IMR-90 (cell line): ENCODE data around the gene SLC25A46. TPM values are rescaled to one million over a fixed set of nuclear protein-coding genes. Genes with fewer than 3 reads are reported as not detected.

Experiments
- ATAC-seq: fragments of 200-7000 bp; cut with Tn5 transposase; 2 replicates; pipeline ENCODE4 v1.9.1; 2020; ENCODE audit warnings: low read depth, mild to moderate bottlenecking, moderate library complexity
- BruUV-seq: library from RNA; stranded (reverse); fragments of 400-500 nt; replicated peaks from 2 replicates; lab custom pipeline; 2021; lab: Mats Ljungman, UMichigan
- CTCF ChIA-PET: fragments of 300-600 bp; formaldehyde crosslinking; extraction: SDS; loops from one replicate; lab custom pipeline; 2021; ENCODE audit warnings: antibody characterized with exemption; lab: Yijun Ruan, JAX
- POLR2A ChIA-PET: fragments of 300-600 bp; sonication (Branson Sonifier 250); formaldehyde crosslinking; loops from one replicate; lab custom pipeline; 2022; ENCODE audit warnings: antibody characterized with exemption; ENCODE audit not compliant: unreplicated experiment; lab: Charles Lee
- DNase-seq: peaks from one replicate; pipeline ENCODE4 v3.0.0; 2013
- H2AFZ ChIP-seq: replicated peaks from 2 replicates; pipeline ENCODE3; 2013; ENCODE audit warnings: low read length, mild to moderate bottlenecking; ENCODE audit not compliant: poor library complexity
- H2AK5ac ChIP-seq: 2 replicates; pipeline ENCODE4 v1.6.1; 2013; ENCODE audit warnings: low read depth, low read length, inconsistent platforms
- H2AK9ac ChIP-seq: replicated peaks from 2 replicates; pipeline ENCODE3; 2013; ENCODE audit warnings: mild to moderate bottlenecking, low read depth, low read length, moderate library complexity; ENCODE audit not compliant: poor library complexity
- H2BK120ac ChIP-seq: 2 replicates; pipeline ENCODE4 v1.6.1; 2013; ENCODE audit warnings: low read depth, low read length, inconsistent platforms
- H2BK15ac ChIP-seq: 3 replicates; pipeline ENCODE4 v1.6.1; 2013; ENCODE audit warnings: low read depth, low read length, inconsistent platforms
- H2BK20ac ChIP-seq: 2 replicates; pipeline ENCODE4 v1.6.1; 2013; ENCODE audit warnings: low read depth, mild to moderate bottlenecking, inconsistent platforms, low read length, moderate library complexity
- H2BK5ac ChIP-seq: 2 replicates; pipeline ENCODE4 v1.6.1; 2013; ENCODE audit warnings: mild to moderate bottlenecking, low read depth, low read length, inconsistent platforms; ENCODE audit not compliant: poor library complexity, severe bottlenecking
- H3K14ac ChIP-seq: replicated peaks from 2 replicates; pipeline ENCODE4 v1.6.1; 2013; ENCODE audit warnings: low read depth, low read length, inconsistent platforms
- H3K18ac ChIP-seq: 2 replicates; pipeline ENCODE4 v1.6.1; 2013; ENCODE audit warnings: low read depth, low read length, control low read depth
- H3K23ac ChIP-seq: 2 replicates; pipeline ENCODE4 v1.6.1; 2013; ENCODE audit warnings: low read depth, low read length, inconsistent platforms
- H3K27ac ChIP-seq: 2 replicates; pipeline ENCODE4 v1.5.1; 2013; ENCODE audit warnings: mild to moderate bottlenecking, control low read depth, low read length; ENCODE audit not compliant: insufficient read depth
- H3K27me3 ChIP-seq: 2 replicates; pipeline ENCODE4 v1.6.1; 2013; ENCODE audit warnings: low read length; ENCODE audit not compliant: control insufficient read depth, insufficient read depth
- H3K36me3 ChIP-seq: 2 replicates; pipeline ENCODE4 v1.6.1; 2013; ENCODE audit warnings: low read length, mixed read lengths; ENCODE audit not compliant: control insufficient read depth, insufficient read depth
- H3K4ac ChIP-seq: 2 replicates; pipeline ENCODE4 v1.6.1; 2013; ENCODE audit warnings: low read depth, low read length, inconsistent platforms
- H3K4me1 ChIP-seq: 2 replicates; pipeline ENCODE4 v1.6.1; 2013; ENCODE audit warnings: low read length, mixed read lengths; ENCODE audit not compliant: control insufficient read depth, insufficient read depth
- H3K4me2 ChIP-seq: 2 replicates; pipeline ENCODE4 v1.6.1; 2013; ENCODE audit warnings: low read depth, mild to moderate bottlenecking, control low read depth, low read length, moderate library complexity
- H3K4me3 ChIP-seq: 2 replicates; pipeline ENCODE4 v1.5.1; 2013; ENCODE audit warnings: low read depth, mild to moderate bottlenecking, control low read depth, low read length, moderate library complexity; ENCODE audit not compliant: insufficient read depth
- H3K56ac ChIP-seq: 2 replicates; pipeline ENCODE4 v1.6.1; 2013; ENCODE audit warnings: low read length, inconsistent platforms; ENCODE audit not compliant: insufficient read depth; ENCODE audit errors: extremely low read depth
- H3K79me1 ChIP-seq, 2 experiments: 2 replicates each; pipeline ENCODE4 v1.6.1; 2013; ENCODE audit warnings: low read length in 2 of 2, inconsistent platforms in 1 of 2, low read depth in 1 of 2
- H3K9ac ChIP-seq: 2 replicates; pipeline ENCODE4 v1.6.1; 2013; ENCODE audit warnings: low read depth, low read length, control low read depth
- H3K9me1 ChIP-seq: 2 replicates; pipeline ENCODE4 v1.6.1; 2013; ENCODE audit warnings: low read length, inconsistent platforms; ENCODE audit not compliant: insufficient read depth
- H3K9me3 ChIP-seq: 2 replicates; pipeline ENCODE4 v1.6.1; 2013; ENCODE audit warnings: low read length; ENCODE audit not compliant: control insufficient read depth, insufficient read depth
- H4K20me1 ChIP-seq: 2 replicates; pipeline ENCODE4 v1.6.1; 2013; ENCODE audit warnings: low read length, inconsistent platforms; ENCODE audit not compliant: insufficient read depth
- H4K5ac ChIP-seq: 2 replicates; pipeline ENCODE4 v1.6.1; 2013; ENCODE audit warnings: mild to moderate bottlenecking, low read depth, low read length, control low read depth
- H4K8ac ChIP-seq, 2 experiments: 2 replicates each; pipeline ENCODE4 v1.6.1; 2013; ENCODE audit warnings: low read depth in 2 of 2, low read length in 2 of 2, control low read depth in 1 of 2, inconsistent platforms in 1 of 2
- H4K91ac ChIP-seq: 2 replicates; pipeline ENCODE4 v1.6.1; 2013; ENCODE audit warnings: low read depth, low read length, inconsistent platforms; ENCODE audit not compliant: insufficient read depth
- BHLHE40 ChIP-seq: fragments of 150-350 bp; IDR thresholded peaks from 2 replicates; pipeline ENCODE4 v1.6.1; 2016; ENCODE audit warnings: mild to moderate bottlenecking, low read depth, low read length
- CEBPB ChIP-seq: IDR thresholded peaks from 2 replicates; pipeline ENCODE4 v1.6.1; 2012; ENCODE audit warnings: low read depth, low read length, improper control_type of control experiment
- CHD1 ChIP-seq: IDR thresholded peaks from 2 replicates; pipeline ENCODE4 v1.6.1; 2012; ENCODE audit warnings: low read depth, low read length, improper control_type of control experiment
- ELK1 ChIP-seq: fragments of 150-350 bp; IDR thresholded peaks from 2 replicates; pipeline ENCODE4 v1.6.1; 2016; ENCODE audit warnings: low read depth, mild to moderate bottlenecking, low read length, moderate library complexity, borderline replicate concordance
- FOS ChIP-seq: fragments of 150-350 bp; IDR thresholded peaks from 2 replicates; pipeline ENCODE4 v1.6.1; 2016; ENCODE audit warnings: low read depth, low read length
- MAFK ChIP-seq: IDR thresholded peaks from 2 replicates; pipeline ENCODE4 v1.6.1; 2012; ENCODE audit warnings: low read depth, low read length, improper control_type of control experiment
- MAZ ChIP-seq: IDR thresholded peaks from 2 replicates; pipeline ENCODE4 v1.6.1; 2012; ENCODE audit warnings: low read depth, mild to moderate bottlenecking, low read length, improper control_type of control experiment, moderate library complexity, borderline replicate concordance
- MXI1 ChIP-seq: IDR thresholded peaks from 2 replicates; pipeline ENCODE4 v1.6.1; 2012; ENCODE audit warnings: low read depth, mild to moderate bottlenecking, low read length, moderate library complexity, borderline replicate concordance
- NFE2L2 ChIP-seq: fragments of 150-350 bp; IDR thresholded peaks from 2 replicates; pipeline ENCODE4 v1.6.1; 2016; ENCODE audit warnings: low read depth, mild to moderate bottlenecking, low read length
- POLR2A ChIP-seq: IDR thresholded peaks from 2 replicates; pipeline ENCODE4 v1.6.1; 2012; ENCODE audit warnings: mild to moderate bottlenecking, low read depth, low read length
- RAD21 ChIP-seq: IDR thresholded peaks from 2 replicates; pipeline ENCODE4 v1.6.1; 2012; ENCODE audit warnings: low read length, improper control_type of control experiment
- RCOR1 ChIP-seq: IDR thresholded peaks from 2 replicates; pipeline ENCODE4 v1.6.1; 2012; ENCODE audit warnings: mild to moderate bottlenecking, low read length, improper control_type of control experiment; ENCODE audit not compliant: insufficient replicate concordance
- RFX5 ChIP-seq: IDR thresholded peaks from 2 replicates; pipeline ENCODE4 v1.8.0; 2012; ENCODE audit warnings: low read depth, mild to moderate bottlenecking, low read length, moderate library complexity
- SMC3 ChIP-seq: fragments of 150-350 bp; IDR thresholded peaks from 2 replicates; pipeline ENCODE4 v1.6.1; 2016; ENCODE audit warnings: low read depth, mild to moderate bottlenecking, antibody characterized with exemption, low read length, moderate library complexity
- USF2 ChIP-seq: fragments of 150-350 bp; IDR thresholded peaks from 2 replicates; pipeline ENCODE4 v1.6.1; 2017; ENCODE audit warnings: mild to moderate bottlenecking, antibody characterized with exemption, low read length, low read depth
- WGBS, 2 experiments: methylation state at CpG; one replicate each; pipeline versions ENCODE4 v1.1.5 to v1.1.7; 2013; ENCODE audit warnings: missing lambda C conversion rate in 2 of 2; ENCODE audit not compliant: insufficient read length in 1 of 2; ENCODE audit errors: extremely low coverage in 2 of 2; 5-methylcytosine and 5-hydroxymethylcytosine counted together
- dilution Hi-C: fragments of 300-500 bp; cut with HindIII; formaldehyde crosslinking; loops from one replicate; pipeline ENCODE4 v1.14.3; 2018; ENCODE audit warnings: low sequenced_read_pairs; ENCODE audit not compliant: unreplicated experiment
- in situ Hi-C: fragments of 300-500 bp; cut with MboI; formaldehyde crosslinking; loops from 3 replicates; pipeline ENCODE4 v1.14.3; 2019; ENCODE audit warnings: low sequenced_read_pairs, inconsistent platforms, mixed read lengths
- intact Hi-C: fragments of 100-400 bp; cut with micrococcal nuclease; formaldehyde crosslinking; loops from 2 replicates; pipeline ENCODE4 v1.10.0; 2022
- polyA plus RNA-seq, 3 experiments: library from polyadenylated mRNA; depleted of rRNA; stranded (reverse); fragments of >200 nt; gene quantifications; 2 replicates each; pipeline ENCODE4 v1.2.3, GENCODE V29; 2012; ENCODE audit warnings: low replicate concordance in 1 of 3
- total RNA-seq: library from RNA; depleted of rRNA; stranded (reverse); fragments of >200 nt; gene quantifications from 2 replicates; pipeline ENCODE4 v1.2.3, GENCODE V29; 2012
- TF ChIP-seq, protein P1 (sequence below): conservative IDR thresholded peaks from 2 replicates; pipeline ENCODE4 v1.5.1; 2012; ENCODE audit warnings: mild to moderate bottlenecking, low read depth, low read length, improper control_type of control experiment

The SLC25A46 gene
- total and polyA plus RNA-seq, 2 of the 4 experiments (the other 2 are of a cell fraction): 25.1 to 67.9 TPM

DNA sequence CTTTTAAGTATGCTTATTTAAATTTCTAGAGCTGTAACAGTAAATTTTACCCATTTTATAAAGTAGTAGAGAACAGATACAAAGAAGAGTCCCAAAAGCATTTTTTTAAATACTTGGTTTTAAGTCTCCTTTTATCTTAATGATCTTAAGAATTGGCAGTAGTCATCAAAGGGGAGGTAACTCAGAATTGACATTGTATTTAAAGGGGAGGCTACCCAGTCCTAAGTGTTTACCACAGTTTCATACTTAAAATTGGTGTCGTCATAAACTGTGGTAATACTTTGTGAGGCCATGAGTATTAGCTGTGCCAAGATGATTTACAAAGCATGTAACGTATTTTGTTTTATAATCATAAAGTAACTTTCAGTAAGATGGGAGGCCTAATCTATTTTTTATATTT is 14.8 kb downstream of the SLC25A46 start:
- Histone ChIP-seq H4K91ac (no peak overlapping the region), H3K79me1 (peaks cover 6 to 14% of the 10 kb centered on the region in 2 experiments), H2BK5ac (no peak overlapping the region), H2AK9ac (no peak overlapping the region), H3K4me2 (no peak overlapping the region), H3K56ac (no peak overlapping the region), H3K4me1 (no peaks in the 10 kb centered on the region), H3K14ac (no peak overlapping the region), H3K27ac (no peak overlapping the region), H4K20me1 (peaks cover 3% of the 10 kb centered on the region; the same call in 1 of the 2 replicates), H4K5ac (no peak overlapping the region), H3K9ac (no peak overlapping the region), H2AFZ (no peak overlapping the region), H3K9me3 (no peaks in the 10 kb centered on the region), H4K8ac (no peak overlapping the region), H3K23ac (no peak overlapping the region), H3K9me1 (0 out of 2 replicates have a peak, but pooled peaks cover 4% of the 10 kb centered on the region), H3K18ac (no peak overlapping the region), H3K4ac (no peak overlapping the region), H2BK15ac (no peak overlapping the region), H2AK5ac (no peak overlapping the region), H2BK20ac (no peak overlapping the region), H3K27me3 (no peaks in the 10 kb centered on the region), H2BK120ac (no peak overlapping the region), H3K4me3 (no peak overlapping the region), H3K36me3 (peaks cover 6% of the 10 kb centered on the region)
- no CpG with 5 or more reads among the region's 2 CpGs for WGBS, 2 experiments
- in situ Hi-C loops (loop anchor here (10.0 to 25.0 kb wide), 3 partner anchors 341 to 1409 kb away; partner anchors contain the start of gene WDR36), intact Hi-C loops (loop anchor here (10.0 kb wide), 1 partner anchor 761 kb away; the partner anchor contains the start of gene STARD4), dilution Hi-C loops (no loop called here)
- ChIA-PET POLR2A (interaction anchor here (0.6 kb wide), 1 partner anchor 79 kb away, joined by 7 read pairs; no protein-coding TSS in a partner anchor), CTCF (interaction anchor here (0.6 kb wide), 1 partner anchor 316 kb away, joined by 3 read pairs; no protein-coding TSS in a partner anchor)
- ATAC-seq (no peak), DNase-seq (no peak)
- no TSS peak for BruUV-seq
- TF ChIP-seq CEBPB (no peak), BHLHE40 (no peak), MAZ (no peak), CHD1 (no peak), USF2 (no peak), RAD21 (no peak), RCOR1 (no peak), RFX5 (no peak), POLR2A (no peak), MAFK (no peak), MXI1 (no peak), ELK1 (no peak), NFE2L2 (no peak), SMC3 (no peak), FOS (no peak)
- TF ChIP-seq, protein P1, sequence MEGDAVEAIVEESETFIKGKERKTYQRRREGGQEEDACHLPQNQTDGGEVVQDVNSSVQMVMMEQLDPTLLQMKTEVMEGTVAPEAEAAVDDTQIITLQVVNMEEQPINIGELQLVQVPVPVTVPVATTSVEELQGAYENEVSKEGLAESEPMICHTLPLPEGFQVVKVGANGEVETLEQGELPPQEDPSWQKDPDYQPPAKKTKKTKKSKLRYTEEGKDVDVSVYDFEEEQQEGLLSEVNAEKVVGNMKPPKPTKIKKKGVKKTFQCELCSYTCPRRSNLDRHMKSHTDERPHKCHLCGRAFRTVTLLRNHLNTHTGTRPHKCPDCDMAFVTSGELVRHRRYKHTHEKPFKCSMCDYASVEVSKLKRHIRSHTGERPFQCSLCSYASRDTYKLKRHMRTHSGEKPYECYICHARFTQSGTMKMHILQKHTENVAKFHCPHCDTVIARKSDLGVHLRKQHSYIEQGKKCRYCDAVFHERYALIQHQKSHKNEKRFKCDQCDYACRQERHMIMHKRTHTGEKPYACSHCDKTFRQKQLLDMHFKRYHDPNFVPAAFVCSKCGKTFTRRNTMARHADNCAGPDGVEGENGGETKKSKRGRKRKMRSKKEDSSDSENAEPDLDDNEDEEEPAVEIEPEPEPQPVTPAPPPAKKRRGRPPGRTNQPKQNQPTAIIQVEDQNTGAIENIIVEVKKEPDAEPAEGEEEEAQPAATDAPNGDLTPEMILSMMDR: no peak
